ENCODE measurements around the gene EPHB4. TPM values are rescaled to one million over a fixed set of nuclear protein-coding genes. Genes with fewer than 3 reads are reported as not detected.

Gene EPHB4
- total and polyA plus RNA-seq, 11 donors = 10.7 to 76.2 (median 21.4) TPM

DNA sequence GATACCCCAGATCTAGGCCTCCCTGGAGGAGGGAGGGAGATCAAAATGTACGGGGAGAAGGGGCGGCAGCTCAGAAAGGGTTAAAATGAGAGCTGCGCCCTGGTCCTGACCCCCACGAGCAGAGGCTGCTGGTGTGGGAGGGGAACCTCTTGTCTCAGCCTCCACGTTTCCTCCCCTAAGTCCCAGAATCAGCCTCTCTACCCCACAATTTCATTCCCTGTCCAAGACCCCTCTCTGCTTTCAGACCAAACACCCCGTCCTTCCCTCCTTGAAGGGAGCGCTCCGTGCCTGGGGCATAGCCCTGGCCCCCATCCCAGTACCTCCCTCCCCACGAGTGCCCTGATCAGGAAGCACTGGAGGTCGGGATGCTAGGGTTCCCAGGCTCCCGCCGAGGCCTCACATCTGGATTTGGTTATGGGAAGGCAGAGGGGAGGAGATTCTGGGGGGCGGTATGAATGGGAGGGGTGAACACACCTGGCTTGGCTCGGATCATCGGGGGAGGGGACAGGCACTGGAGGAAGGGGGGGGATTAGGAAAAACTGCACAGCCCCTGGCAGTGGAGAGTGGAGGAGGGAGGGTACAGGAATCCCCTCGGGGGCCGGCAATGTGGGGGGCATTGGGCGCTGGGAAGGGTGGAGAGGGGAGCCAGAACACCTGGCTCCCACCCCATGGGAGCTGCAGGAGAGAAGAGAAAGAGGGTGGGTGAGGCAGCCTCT is 2.7 kb downstream of the EPHB4 start:
- intact Hi-C loops (cut with DNase I) = loop anchor here in 1 of 10 donors (2.0 kb wide), 1 partner anchor 22 kb away; no protein-coding TSS in a partner anchor
- Histone ChIP-seq H3K4me3 (peak overlapping the region in 11 of 12 donors; percentile 61 to 86 (median 71)), H3K4me1 (peaks cover 0 to 43% (median 13%) of the 10 kb centered on the region in 12 donors), H3K36me3 (peaks cover 0 to 46% (median 39%) of the 10 kb centered on the region in 9 donors), H3K27ac (peak overlapping the region; percentile 2 to 94 (median 83)), H3K9me3 (no peaks in the 10 kb centered on the region), H3K27me3 (peaks cover 0 to 28% (median 4%) of the 10 kb centered on the region in 9 donors)
- DNase-seq (no peak), ATAC-seq (no peak)
- 43 to 59% (median 53%) methylated on average over 18 of the region's 18 CpGs for WGBS, 4 donors
- no peak for TF ChIP-seq CTCF (IDR thresholded peaks at IDR 0.05)
- TF ChIP-seq POLR2A (IDR thresholded peaks at IDR 0.05) = no peak

DNA sequence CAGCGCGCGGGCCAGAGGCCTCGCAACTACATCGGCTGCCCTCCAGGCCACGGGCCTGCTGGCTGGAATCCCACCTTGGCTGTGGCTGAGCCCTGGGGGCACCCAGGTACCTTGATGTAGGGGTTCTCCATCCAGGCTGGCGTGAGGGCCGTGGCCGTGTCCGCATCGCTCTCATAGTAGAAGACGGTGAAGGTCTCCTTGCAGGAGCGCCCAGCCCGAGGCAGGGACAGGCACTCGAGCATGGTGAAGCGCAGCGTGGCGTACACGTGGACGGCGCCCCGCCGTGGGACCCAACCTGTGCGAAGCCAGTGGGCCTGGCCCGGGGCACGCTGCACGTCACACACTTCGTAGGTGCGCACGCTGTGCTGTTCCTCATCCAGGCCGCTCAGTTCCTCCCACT is 3.8 kb downstream of the EPHB4 start:
- WGBS, 4 donors = 88 to 95% (median 94%) methylated on average over 28 to 31 of the region's 31 CpGs
- intact Hi-C loops (cut with DNase I) = no loop called here
- DNase-seq = no peak
- Histone ChIP-seq H3K36me3 (peaks cover 0 to 58% (median 50%) of the 10 kb centered on the region in 9 donors), H3K9me3 (no peaks in the 10 kb centered on the region), H3K4me1 (peaks cover 0 to 37% (median 10%) of the 10 kb centered on the region in 12 donors), H3K27ac (no peak overlapping the region), H3K27me3 (peaks cover 0 to 24% (median 2%) of the 10 kb centered on the region in 9 donors), H3K4me3 (no peak overlapping the region)
- TF ChIP-seq CTCF (IDR thresholded peaks at IDR 0.05) = no peak
- no peak for TF ChIP-seq POLR2A (IDR thresholded peaks at IDR 0.05)
- ATAC-seq = no peak

DNA sequence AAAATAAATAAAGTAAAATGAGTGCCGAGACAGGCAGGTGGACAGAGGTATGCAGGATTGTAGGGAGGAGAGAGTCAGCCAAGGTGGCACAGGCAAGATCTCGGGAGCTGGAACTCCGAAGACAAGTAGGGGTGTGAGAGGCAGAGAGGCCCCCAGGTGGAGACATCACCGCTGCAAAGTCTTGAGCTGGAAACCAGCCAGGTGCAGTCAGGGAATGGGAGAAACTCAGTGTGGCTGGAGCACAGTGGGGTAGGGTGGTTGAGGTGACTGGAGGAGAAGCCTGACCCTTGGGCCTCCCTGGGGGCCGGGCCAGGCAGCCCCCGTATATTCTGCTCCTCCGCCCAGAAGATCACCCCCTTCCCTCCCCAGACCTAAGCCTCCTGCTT is 4.2 kb downstream of the EPHB4 start:
- no peak overlapping the region for H3K27ac ChIP-seq
- intact Hi-C loops (cut with DNase I) = no loop called here
- TF ChIP-seq POLR2A (IDR thresholded peaks at IDR 0.05) (no peak), CTCF (IDR thresholded peaks at IDR 0.05) (no peak)
- peaks cover 0 to 62% (median 54%) of the 10 kb centered on the region in 9 donors for H3K36me3 ChIP-seq
- no peak for DNase-seq
- H3K4me1 ChIP-seq = peaks cover 0 to 33% (median 8%) of the 10 kb centered on the region in 12 donors
- 80 to 86% (median 83%) methylated on average over 7 of the region's 7 CpGs for WGBS, 4 donors
- H3K4me3 ChIP-seq = no peak overlapping the region
- H3K27me3 ChIP-seq = peaks cover 0 to 20% (median 0%) of the 10 kb centered on the region in 9 donors
- H3K9me3 ChIP-seq = no peaks in the 10 kb centered on the region
- ATAC-seq = no peak

DNA sequence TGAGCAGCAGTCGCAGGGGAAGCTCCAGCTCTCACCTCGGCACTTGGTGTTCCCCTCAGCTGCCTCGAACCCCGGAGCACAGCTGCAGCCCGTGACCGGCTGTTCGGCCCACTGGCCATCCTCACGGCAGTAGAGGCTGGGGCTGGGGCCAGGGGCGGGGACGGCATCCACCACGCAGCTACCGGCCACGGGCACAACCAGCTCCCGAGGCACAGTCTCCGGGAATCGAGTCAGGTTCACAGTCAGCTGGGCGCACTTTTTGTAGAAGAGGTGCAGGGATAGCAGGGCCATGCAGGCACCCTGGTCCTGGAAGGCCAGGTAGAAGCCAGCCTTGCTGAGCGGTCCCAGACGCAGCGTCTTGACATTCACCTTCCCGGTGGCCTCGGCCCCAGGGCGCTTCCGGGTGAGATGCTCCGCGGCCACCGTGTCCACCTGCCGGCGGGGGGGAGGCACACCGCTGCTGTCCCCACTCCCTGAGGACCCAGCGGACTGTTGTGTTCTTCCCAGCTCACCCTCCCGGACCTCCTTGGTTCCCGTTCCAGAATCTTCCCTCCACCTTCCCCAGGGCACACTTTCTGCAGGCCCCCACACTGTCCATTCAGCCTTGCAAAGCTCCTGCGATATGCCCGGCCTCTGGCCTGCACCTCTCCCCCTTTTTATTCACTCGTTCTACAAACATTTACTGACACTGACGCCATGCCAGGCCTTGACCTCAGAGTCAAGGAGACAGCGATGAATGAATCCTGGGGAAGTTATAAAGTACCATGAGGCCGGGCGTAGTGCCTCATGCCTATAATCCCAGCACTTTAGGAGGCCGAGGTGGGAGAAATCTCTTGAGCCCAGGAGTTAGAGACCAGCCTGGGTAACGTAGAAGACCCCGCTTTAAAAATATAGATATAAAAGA is 4.8 kb downstream of the EPHB4 start:
- DNase-seq = no peak
- Histone ChIP-seq H3K4me3 (no peak overlapping the region), H3K9me3 (no peaks in the 10 kb centered on the region), H3K36me3 (peaks cover 0 to 64% (median 58%) of the 10 kb centered on the region in 9 donors), H3K27ac (no peak overlapping the region), H3K4me1 (peaks cover 0 to 27% (median 5%) of the 10 kb centered on the region in 12 donors), H3K27me3 (peaks cover 0 to 14% (median 0%) of the 10 kb centered on the region in 9 donors)
- intact Hi-C loops (cut with DNase I) = no loop called here
- ATAC-seq = no peak
- TF ChIP-seq CTCF (IDR thresholded peaks at IDR 0.05) = no peak
- TF ChIP-seq POLR2A (IDR thresholded peaks at IDR 0.05) = no peak
- 86 to 93% (median 92%) methylated on average over 22 to 43 of the region's 43 CpGs for WGBS, 4 donors
